Neural cell (in vitro differentiated cells): ENCODE results near the gene MGLL. TPM values are rescaled to one million over a fixed set of nuclear protein-coding genes. Genes with fewer than 3 reads are reported as not detected.

Source experiments
- H2AFZ ChIP-seq: fragments of 200-600, 300-800 bp; sonication (generic), shearing (Covaris generic); 2 replicates; pipeline ENCODE4 v1.6.0; 2014; ENCODE audit warnings: low read depth, mild to moderate bottlenecking, antibody characterized with exemption, low read length, moderate library complexity
- H3F3A ChIP-seq: fragments of 200-600 bp; shearing (Covaris generic); 2 replicates; pipeline ENCODE4 v1.6.1; 2016; ENCODE audit warnings: mild to moderate bottlenecking, moderate library complexity, mixed read lengths, antibody characterized with exemption, low read length; ENCODE audit not compliant: insufficient read depth, poor library complexity, severe bottlenecking
- H3K27ac ChIP-seq: fragments of 200-600, 300-800 bp; sonication (generic), shearing (Covaris generic); 2 replicates; pipeline ENCODE4 v1.5.1; 2014; ENCODE audit warnings: mild to moderate bottlenecking, low read length, moderate library complexity
- H3K27me3 ChIP-seq: fragments of 300-800, 200-600 bp; sonication (generic), shearing (Covaris generic); 2 replicates; pipeline ENCODE4 v1.6.0; 2014; ENCODE audit warnings: mild to moderate bottlenecking, low read depth, low read length, moderate library complexity; ENCODE audit not compliant: insufficient read depth
- H3K36me3 ChIP-seq: fragments of 300-800, 200-600 bp; sonication (generic), shearing (Covaris generic); 2 replicates; pipeline ENCODE4 v1.5.1; 2014; ENCODE audit warnings: mild to moderate bottlenecking, antibody characterized with exemption, low read length, moderate library complexity; ENCODE audit not compliant: insufficient read depth
- H3K4me2 ChIP-seq: fragments of 300-800, 200-600 bp; sonication (generic), shearing (Covaris generic); 2 replicates; pipeline ENCODE4 v1.6.0; 2014; ENCODE audit warnings: mild to moderate bottlenecking, low read length
- H3K4me3 ChIP-seq: fragments of 300-800, 200-600 bp; sonication (generic), shearing (Covaris generic); 2 replicates; pipeline ENCODE4 v1.5.1; 2014; ENCODE audit warnings: mild to moderate bottlenecking, low read length, moderate library complexity
- H3K79me2 ChIP-seq: fragments of 200-600 bp; shearing (Covaris generic); replicated peaks from 2 replicates; pipeline ENCODE4 v1.6.0; 2014; ENCODE audit warnings: mild to moderate bottlenecking, low read length, moderate library complexity; ENCODE audit not compliant: insufficient read depth
- H3K9ac ChIP-seq: fragments of 300-800, 200-600 bp; sonication (generic), shearing (Covaris generic); 2 replicates; pipeline ENCODE4 v1.6.1; 2016; ENCODE audit warnings: mild to moderate bottlenecking, low read length, mixed read lengths
- H3K9me2 ChIP-seq: fragments of 200-600 bp; shearing (Covaris generic); 2 replicates; pipeline ENCODE4 v1.6.1; 2016; ENCODE audit warnings: mild to moderate bottlenecking, low read length, mixed read lengths; ENCODE audit not compliant: insufficient read depth
- H3K9me3 ChIP-seq: fragments of 200-600, 300-800 bp; sonication (generic), shearing (Covaris generic); 2 replicates; pipeline ENCODE4 v1.6.1; 2016; ENCODE audit warnings: mild to moderate bottlenecking, mixed run types, low read length, moderate library complexity, mixed read lengths
- H4K20me1 ChIP-seq: fragments of 200-600 bp; shearing (Covaris generic); 2 replicates; pipeline ENCODE4 v1.6.1; 2016; ENCODE audit warnings: mild to moderate bottlenecking, mixed run types; ENCODE audit not compliant: insufficient read depth
- CTCF ChIP-seq: fragments of 450-650 bp; IDR thresholded peaks from 2 replicates; pipeline ENCODE4 v1.5.1; 2014; ENCODE audit warnings: antibody characterized with exemption, mild to moderate bottlenecking, moderate library complexity; ENCODE audit not compliant: poor library complexity, severe bottlenecking
- EP300 ChIP-seq: fragments of 450-650 bp; conservative IDR thresholded peaks from 2 replicates; pipeline ENCODE4 v1.6.1; 2014; ENCODE audit warnings: antibody characterized with exemption, mild to moderate bottlenecking, moderate library complexity; ENCODE audit not compliant: poor library complexity, severe bottlenecking
- EZH2 ChIP-seq: fragments of 200-600, 300-800 bp; shearing (Covaris generic), sonication (generic); IDR thresholded peaks from 2 replicates; pipeline ENCODE4 v1.6.1; 2014; ENCODE audit warnings: antibody characterized with exemption, low read length, borderline replicate concordance, mild to moderate bottlenecking; ENCODE audit not compliant: insufficient read depth, poor library complexity, severe bottlenecking
- MXI1 ChIP-seq: fragments of 450-650 bp; conservative IDR thresholded peaks from 2 replicates; pipeline ENCODE4 v1.6.1; 2014; ENCODE audit warnings: antibody characterized with exemption, mild to moderate bottlenecking; ENCODE audit not compliant: poor library complexity, severe bottlenecking
- POLR2AphosphoS5 ChIP-seq: IDR thresholded peaks from 2 replicates; pipeline ENCODE4 v1.6.1; 2012
- RAD21 ChIP-seq: fragments of 450-650 bp; conservative IDR thresholded peaks from 2 replicates; pipeline ENCODE4 v1.6.1; 2014; ENCODE audit warnings: antibody characterized with exemption, mild to moderate bottlenecking, moderate library complexity
- REST ChIP-seq: IDR thresholded peaks from 2 replicates; pipeline ENCODE4 v1.6.1; 2012; ENCODE audit warnings: borderline replicate concordance
- SMC3 ChIP-seq: fragments of 450-650 bp; conservative IDR thresholded peaks from 2 replicates; pipeline ENCODE4 v1.6.1; 2014; ENCODE audit warnings: antibody characterized with exemption, mild to moderate bottlenecking, moderate library complexity; ENCODE audit not compliant: poor library complexity
- TAF1 ChIP-seq: IDR thresholded peaks from 2 replicates; pipeline ENCODE4 v1.6.1; 2012; ENCODE audit warnings: low read depth
- polyA plus RNA-seq: library from polyadenylated mRNA; depleted of rRNA; stranded (reverse); fragments of >200 nt; gene quantifications from 2 replicates; pipeline ENCODE4 v1.2.3, GENCODE V29; 2014

The MGLL gene
- polyA plus RNA-seq, 1 donor from 2014 or later: 2.0 TPM

GRCh38 chr3:127688022-127688415 lies 134.3 kb downstream of the MGLL start:
- no peak overlapping the region for H3K27ac ChIP-seq
- H3K27me3 ChIP-seq: no peaks in the 10 kb centered on the region
- no peak for TF ChIP-seq POLR2AphosphoS5
- no peak for TF ChIP-seq RAD21
- TF ChIP-seq EP300: no peak
- no peak for TF ChIP-seq TAF1
- no peak for TF ChIP-seq SMC3
- TF ChIP-seq MXI1: no peak
- no peak for TF ChIP-seq EZH2
- H3K4me2 ChIP-seq: no peak overlapping the region
- no peak overlapping the region for H3K9ac ChIP-seq
- H3K79me2 ChIP-seq: no peaks in the 10 kb centered on the region
- H3K4me3 ChIP-seq: no peak overlapping the region
- no peaks in the 10 kb centered on the region for H3K9me3 ChIP-seq
- no peaks in the 10 kb centered on the region for H3K36me3 ChIP-seq
- no peaks in the 10 kb centered on the region for H3F3A ChIP-seq
- no peaks in the 10 kb centered on the region for H3K9me2 ChIP-seq
- H4K20me1 ChIP-seq: no peaks in the 10 kb centered on the region
- H2AFZ ChIP-seq: no peak overlapping the region

- H3K9me2 ChIP-seq: no peaks in the 10 kb centered on the region
- H3K27me3 ChIP-seq: no peaks in the 10 kb centered on the region
- H3F3A ChIP-seq: no peaks in the 10 kb centered on the region
- H3K79me2 ChIP-seq: no peaks in the 10 kb centered on the region
- no peak overlapping the region for H3K4me3 ChIP-seq
- no peak overlapping the region for H3K9ac ChIP-seq
- no peak overlapping the region for H3K27ac ChIP-seq
- no peaks in the 10 kb centered on the region for H3K9me3 ChIP-seq
- no peaks in the 10 kb centered on the region for H3K36me3 ChIP-seq
- H3K4me2 ChIP-seq: no peak overlapping the region
- TF ChIP-seq POLR2AphosphoS5 (no peak), REST (no peak), TAF1 (no peak), EZH2 (no peak), CTCF (no peak), MXI1 (no peak), EP300 (no peak), SMC3 (no peak), RAD21 (no peak)
- no peak overlapping the region for H2AFZ ChIP-seq
- H4K20me1 ChIP-seq: no peaks in the 10 kb centered on the region
Measured at GRCh38 chr3:127687228-127687737, 135.0 kb downstream of the MGLL start.
